HCT116 (cell line): ENCODE data around the gene PRKAG2. TPM values are rescaled to one million over a fixed set of nuclear protein-coding genes. Genes with fewer than 3 reads are reported as not detected.

Experiments
- ATAC-seq: fragments of 200-7000 bp; cut with Tn5 transposase; 2 replicates; pipeline ENCODE4 v1.9.1; 2020; ENCODE audit warnings: mild to moderate bottlenecking, moderate library complexity
- BruUV-seq: library from RNA; stranded (reverse); fragments of 400-500 nt; replicated peaks from 2 replicates; lab custom pipeline; 2021; lab: Mats Ljungman, UMichigan
- CTCF ChIA-PET: fragments of 300-600 bp; sonication (Branson Sonifier 250); formaldehyde crosslinking; loops from one replicate; lab custom pipeline; 2021; ENCODE audit warnings: antibody characterized with exemption; lab: Charles Lee
- POLR2A ChIA-PET: fragments of 300-600, 350-600 bp; sonication (Branson Sonifier 250); formaldehyde crosslinking; loops from one replicate; lab custom pipeline; 2021; ENCODE audit warnings: antibody characterized with exemption; lab: Charles Lee
- RAD21 ChIA-PET, 2 experiments: fragments of 300-600 bp; sonication (Branson Sonifier 250); formaldehyde crosslinking; loops; one replicate each; lab custom pipeline; 2023; ENCODE audit warnings: low total read pairs in 2 of 2; ENCODE audit not compliant: uncharacterized antibody in 2 of 2, unreplicated experiment in 2 of 2, low non-redundant PET in 1 of 2; lab: Charles Lee
- DNase-seq: peaks from one replicate; pipeline ENCODE4 v3.0.0-alpha.2; 2010; ENCODE audit warnings: low read depth, low spot score
- H2AFZ ChIP-seq: fragments of 200-600 bp; shearing (Covaris generic), sonication (generic); 2 replicates; pipeline ENCODE4 v1.6.1; 2017; ENCODE audit warnings: low read depth, mixed run types, mixed read lengths, antibody characterized with exemption, low read length; ENCODE audit not compliant: poor library complexity, severe bottlenecking
- H3K27ac ChIP-seq: 2 replicates; pipeline ENCODE4 v1.5.1; 2012; ENCODE audit warnings: low read depth, low read length
- H3K27me3 ChIP-seq: fragments of 200-600 bp; sonication (generic); 2 replicates; pipeline ENCODE4 v1.6.1; 2016; ENCODE audit warnings: mixed run types, low read length, mixed read lengths; ENCODE audit not compliant: insufficient read depth
- H3K36me3 ChIP-seq, 2 experiments: fragments of 200-500 bp in 1 of 2; fragments of 200-600 bp in 1 of 2; sonication (Bioruptor generic) in 1 of 2; sonication (generic) in 1 of 2; 2 replicates each; pipeline versions ENCODE4 v1.5.1 to v1.6.1; 2014 to 2016; ENCODE audit warnings: low read length in 2 of 2, inconsistent platforms in 1 of 2, mixed read lengths in 1 of 2, mixed run types in 1 of 2; ENCODE audit not compliant: insufficient read depth in 2 of 2, control insufficient read depth in 1 of 2
- H3K4me1 ChIP-seq, 2 experiments: fragments of 200-600 bp in 1 of 2; sonication (generic) in 1 of 2; 2 replicates each; pipeline versions ENCODE4 v1.5.1 to v1.6.1; 2012 to 2017; ENCODE audit warnings: low read length in 2 of 2, inconsistent platforms in 1 of 2, mild to moderate bottlenecking in 1 of 2, mixed read lengths in 1 of 2, mixed run types in 1 of 2, moderate library complexity in 1 of 2; ENCODE audit not compliant: insufficient read depth in 2 of 2, control insufficient read depth in 1 of 2
- H3K4me2 ChIP-seq: fragments of 200-600 bp; sonication (generic); 2 replicates; pipeline ENCODE4 v1.6.1; 2017; ENCODE audit warnings: mixed run types, low read length, mixed read lengths
- H3K4me3 ChIP-seq, 2 experiments: fragments of 200-600 bp in 1 of 2; sonication (generic) in 1 of 2; replicated peaks in 1 of 2; 2 replicates each; pipeline ENCODE4 v1.5.1; 2011 to 2016; ENCODE audit warnings: low read length in 2 of 2, control low read depth in 1 of 2, low read depth in 1 of 2, mild to moderate bottlenecking in 1 of 2, mixed read lengths in 1 of 2, mixed run types in 1 of 2
- H3K79me2 ChIP-seq: fragments of 200-600 bp; sonication (generic); 2 replicates; pipeline ENCODE4 v1.6.1; 2017; ENCODE audit warnings: mild to moderate bottlenecking, mixed run types, low read length, moderate library complexity, mixed read lengths; ENCODE audit not compliant: insufficient read depth
- H3K9ac ChIP-seq: fragments of 200-600 bp; sonication (generic); 2 replicates; pipeline ENCODE4 v1.6.1; 2016; ENCODE audit warnings: low read length, mixed read lengths
- H3K9me2 ChIP-seq: fragments of 200-600 bp; sonication (generic), shearing (Covaris generic); 2 replicates; pipeline ENCODE4 v1.6.1; 2017; ENCODE audit warnings: mixed run types, mild to moderate bottlenecking, moderate library complexity; ENCODE audit not compliant: insufficient read depth
- H3K9me3 ChIP-seq, 2 experiments: fragments of 200-500 bp in 1 of 2; fragments of 200-600 bp in 1 of 2; sonication (Bioruptor generic) in 1 of 2; sonication (generic) in 1 of 2; 2 replicates each; pipeline ENCODE4 v1.6.1; 2014 to 2017; ENCODE audit warnings: low read length in 2 of 2, mixed read lengths in 2 of 2, inconsistent platforms in 1 of 2, low read depth in 1 of 2, mild to moderate bottlenecking in 1 of 2, mixed run types in 1 of 2, moderate library complexity in 1 of 2; ENCODE audit not compliant: control insufficient read depth in 1 of 2, insufficient read depth in 1 of 2
- H4K20me1 ChIP-seq: fragments of 200-600 bp; sonication (generic), shearing (Covaris generic); 2 replicates; pipeline ENCODE4 v1.6.1; 2017; ENCODE audit warnings: mixed run types, mild to moderate bottlenecking, moderate library complexity; ENCODE audit not compliant: insufficient read depth
- CBX3 ChIP-seq: IDR thresholded peaks from 2 replicates; pipeline ENCODE4 v1.6.1; 2012; ENCODE audit warnings: low read depth
- EGR1 ChIP-seq: IDR thresholded peaks from 2 replicates; pipeline ENCODE4 v1.6.1; 2012; ENCODE audit warnings: low read depth
- ELF1 ChIP-seq: IDR thresholded peaks from 2 replicates; pipeline ENCODE4 v1.6.1; 2012; ENCODE audit warnings: low read depth, borderline replicate concordance
- FOSL1 ChIP-seq: IDR thresholded peaks from 2 replicates; pipeline ENCODE4 v1.6.1; 2012; ENCODE audit warnings: low read depth
- JUND ChIP-seq: IDR thresholded peaks from 2 replicates; pipeline ENCODE4 v1.6.1; 2012
- POLR2A ChIP-seq: IDR thresholded peaks from 2 replicates; pipeline ENCODE4 v1.7.0; 2011; ENCODE audit warnings: borderline replicate concordance; ENCODE audit not compliant: insufficient read depth, insufficient read length; ENCODE audit errors: extremely low read depth
- POLR2AphosphoS5 ChIP-seq: IDR thresholded peaks from 2 replicates; pipeline ENCODE4 v1.6.1; 2011; ENCODE audit warnings: mild to moderate bottlenecking, low read depth, low read length, moderate library complexity
- SIN3A ChIP-seq: IDR thresholded peaks from 2 replicates; pipeline ENCODE4 v1.6.1; 2012; ENCODE audit warnings: low read depth
- SRF ChIP-seq: IDR thresholded peaks from 2 replicates; pipeline ENCODE4 v1.6.1; 2012; ENCODE audit warnings: low read depth
- TCF7L2 ChIP-seq: IDR thresholded peaks from 2 replicates; pipeline ENCODE4 v1.7.0; 2011; ENCODE audit warnings: borderline replicate concordance, inconsistent platforms; ENCODE audit not compliant: insufficient read depth, insufficient read length; ENCODE audit errors: extremely low read depth
- YY1 ChIP-seq: IDR thresholded peaks from 2 replicates; pipeline ENCODE4 v1.6.1; 2011; ENCODE audit warnings: low read length, low read depth, moderate library complexity, mild to moderate bottlenecking; ENCODE audit not compliant: insufficient replicate concordance; ENCODE audit errors: extremely low read depth
- ZNF274 ChIP-seq: fragments of 200-500 bp; sonication (Bioruptor generic); IDR thresholded peaks from 2 replicates; pipeline ENCODE4 v1.6.1; 2014; ENCODE audit warnings: mild to moderate bottlenecking, low read depth, low read length, inconsistent platforms
- intact Hi-C: fragments of 100-400 bp; cut with micrococcal nuclease; formaldehyde crosslinking; loops from 2 replicates; pipeline ENCODE4 v1.10.0; 2022
- total RNA-seq: library from RNA; stranded (reverse); gene quantifications from one replicate; pipeline ENCODE4 v1.2.1, GENCODE V29; 2021; ENCODE audit not compliant: unreplicated experiment
- TF ChIP-seq, protein P1 (sequence below): IDR thresholded peaks from 2 replicates; pipeline ENCODE4 v1.6.1; 2012
- TF ChIP-seq, protein P2 (sequence below): IDR thresholded peaks from 2 replicates; pipeline ENCODE4 v1.6.1; 2012; ENCODE audit warnings: low read depth
- TF ChIP-seq, protein P3 (sequence below): IDR thresholded peaks from 2 replicates; pipeline ENCODE4 v1.6.1; 2012

The PRKAG2 gene
- total RNA-seq, 1 experiment from 2014 or later, result 23.6 TPM

DNA sequence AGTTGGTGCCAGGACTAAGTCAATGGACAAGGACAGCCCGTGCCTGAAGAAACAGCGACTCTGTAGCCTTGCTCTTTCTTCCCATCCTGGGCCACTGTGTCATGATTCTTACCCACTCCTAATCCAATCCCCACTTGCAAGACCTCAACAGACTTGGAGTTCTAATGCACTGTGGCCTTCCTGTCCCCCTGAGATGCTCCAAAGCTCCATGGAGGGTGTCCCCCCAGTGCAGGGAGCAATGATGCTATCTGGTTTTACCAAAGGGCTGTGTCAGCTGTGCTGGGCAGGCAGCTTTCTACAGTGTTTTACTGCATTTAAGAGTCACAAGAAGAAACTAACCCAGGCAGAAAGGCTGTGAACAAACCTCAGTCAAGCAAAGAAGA is 108.1 kb downstream of the PRKAG2 start:
- Histone ChIP-seq H3K9ac (no peak overlapping the region), H4K20me1 (no peaks in the 10 kb centered on the region), H2AFZ (no peak overlapping the region), H3K9me2 (no peaks in the 10 kb centered on the region), H3K36me3 (no peaks in the 10 kb centered on the region), H3K4me2 (no peak overlapping the region), H3K27me3 (no peaks in the 10 kb centered on the region), H3K4me3 (no peak overlapping the region), H3K4me1 (no peaks in the 10 kb centered on the region), H3K9me3 (no peaks in the 10 kb centered on the region), H3K27ac (no peak overlapping the region), H3K79me2 (no peaks in the 10 kb centered on the region)
- no peak for TF ChIP-seq POLR2A
- TF ChIP-seq, protein P1, sequence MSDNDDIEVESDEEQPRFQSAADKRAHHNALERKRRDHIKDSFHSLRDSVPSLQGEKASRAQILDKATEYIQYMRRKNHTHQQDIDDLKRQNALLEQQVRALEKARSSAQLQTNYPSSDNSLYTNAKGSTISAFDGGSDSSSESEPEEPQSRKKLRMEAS, result no peak
- no peak for TF ChIP-seq SIN3A
- TF ChIP-seq CBX3, result no peak
- TF ChIP-seq, protein P2, sequence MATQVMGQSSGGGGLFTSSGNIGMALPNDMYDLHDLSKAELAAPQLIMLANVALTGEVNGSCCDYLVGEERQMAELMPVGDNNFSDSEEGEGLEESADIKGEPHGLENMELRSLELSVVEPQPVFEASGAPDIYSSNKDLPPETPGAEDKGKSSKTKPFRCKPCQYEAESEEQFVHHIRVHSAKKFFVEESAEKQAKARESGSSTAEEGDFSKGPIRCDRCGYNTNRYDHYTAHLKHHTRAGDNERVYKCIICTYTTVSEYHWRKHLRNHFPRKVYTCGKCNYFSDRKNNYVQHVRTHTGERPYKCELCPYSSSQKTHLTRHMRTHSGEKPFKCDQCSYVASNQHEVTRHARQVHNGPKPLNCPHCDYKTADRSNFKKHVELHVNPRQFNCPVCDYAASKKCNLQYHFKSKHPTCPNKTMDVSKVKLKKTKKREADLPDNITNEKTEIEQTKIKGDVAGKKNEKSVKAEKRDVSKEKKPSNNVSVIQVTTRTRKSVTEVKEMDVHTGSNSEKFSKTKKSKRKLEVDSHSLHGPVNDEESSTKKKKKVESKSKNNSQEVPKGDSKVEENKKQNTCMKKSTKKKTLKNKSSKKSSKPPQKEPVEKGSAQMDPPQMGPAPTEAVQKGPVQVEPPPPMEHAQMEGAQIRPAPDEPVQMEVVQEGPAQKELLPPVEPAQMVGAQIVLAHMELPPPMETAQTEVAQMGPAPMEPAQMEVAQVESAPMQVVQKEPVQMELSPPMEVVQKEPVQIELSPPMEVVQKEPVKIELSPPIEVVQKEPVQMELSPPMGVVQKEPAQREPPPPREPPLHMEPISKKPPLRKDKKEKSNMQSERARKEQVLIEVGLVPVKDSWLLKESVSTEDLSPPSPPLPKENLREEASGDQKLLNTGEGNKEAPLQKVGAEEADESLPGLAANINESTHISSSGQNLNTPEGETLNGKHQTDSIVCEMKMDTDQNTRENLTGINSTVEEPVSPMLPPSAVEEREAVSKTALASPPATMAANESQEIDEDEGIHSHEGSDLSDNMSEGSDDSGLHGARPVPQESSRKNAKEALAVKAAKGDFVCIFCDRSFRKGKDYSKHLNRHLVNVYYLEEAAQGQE, result no peak
- TF ChIP-seq, protein P3, sequence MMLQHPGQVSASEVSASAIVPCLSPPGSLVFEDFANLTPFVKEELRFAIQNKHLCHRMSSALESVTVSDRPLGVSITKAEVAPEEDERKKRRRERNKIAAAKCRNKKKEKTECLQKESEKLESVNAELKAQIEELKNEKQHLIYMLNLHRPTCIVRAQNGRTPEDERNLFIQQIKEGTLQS, result no peak
- no peak for TF ChIP-seq TCF7L2
- TF ChIP-seq ZNF274, result no peak
- TF ChIP-seq YY1, result no peak
- no peak for TF ChIP-seq ELF1
- no peak for TF ChIP-seq JUND
- TF ChIP-seq SRF, result no peak
- TF ChIP-seq FOSL1, result no peak
- no peak for TF ChIP-seq EGR1
- TF ChIP-seq POLR2AphosphoS5, result no peak
- CTCF ChIA-PET, result no interaction called here
- POLR2A ChIA-PET, result no interaction called here
- intact Hi-C loops, result no loop called here
- RAD21 ChIA-PET, result no interaction called here
- no TSS peak for BruUV-seq
- ATAC-seq, result no peak
- DNase-seq, result no peak
